Endothelial cell (in vitro differentiated cells): ENCODE results near the gene CXCL3. TPM values are rescaled to one million over a fixed set of nuclear protein-coding genes. Genes with fewer than 3 reads are reported as not detected.

Source experiments
- DNase-seq: peaks from one replicate; pipeline ENCODE4 v3.0.0; 2021; ENCODE audit warnings: low spot score
- H3K27ac Mint-ChIP-seq: one replicate; pipeline ENCODE4 v1.8.0; 2021; ENCODE audit warnings: mixed read lengths, inconsistent platforms; ENCODE audit not compliant: unreplicated experiment
- H3K27me3 Mint-ChIP-seq: one replicate; pipeline ENCODE4 v1.8.0; 2021; ENCODE audit warnings: mild to moderate bottlenecking, moderate library complexity, mixed read lengths, inconsistent platforms; ENCODE audit not compliant: unreplicated experiment
- H3K36me3 Mint-ChIP-seq: one replicate; pipeline ENCODE4 v1.8.0; 2021; ENCODE audit warnings: mild to moderate bottlenecking, low read depth, mixed read lengths, inconsistent platforms; ENCODE audit not compliant: unreplicated experiment
- H3K4me1 Mint-ChIP-seq: one replicate; pipeline ENCODE4 v1.8.0; 2021; ENCODE audit warnings: mild to moderate bottlenecking, mixed read lengths, inconsistent platforms; ENCODE audit not compliant: unreplicated experiment
- H3K4me3 Mint-ChIP-seq: one replicate; pipeline ENCODE4 v1.8.0; 2021; ENCODE audit warnings: mild to moderate bottlenecking, mixed read lengths, inconsistent platforms; ENCODE audit not compliant: unreplicated experiment
- H3K9me3 Mint-ChIP-seq: one replicate; pipeline ENCODE4 v1.8.0; 2021; ENCODE audit warnings: mixed read lengths, inconsistent platforms; ENCODE audit not compliant: unreplicated experiment
- CTCF ChIP-seq: fragments of 200-600 bp; sonication (generic); IDR thresholded peaks from one replicate; pipeline ENCODE4 v1.5.0; 2021; ENCODE audit warnings: antibody characterized with exemption; ENCODE audit not compliant: unreplicated experiment
- total RNA-seq: library from RNA; stranded (reverse); fragmentation: NEBNext Ultra II Directional; extraction: Animal tissue kit (Norgen Biotek cat#: 25700); gene quantifications from one replicate; pipeline ENCODE4 v1.2.1, GENCODE V29; 2021; ENCODE audit not compliant: unreplicated experiment

CXCL3 gene
- total RNA-seq, 1 donor from 2014 or later, result 2.7 TPM

- H3K27me3 Mint-ChIP-seq, result no peaks in the 10 kb centered on the region
Measured at GRCh38 chr4:74018771-74019170, 19.7 kb downstream of the CXCL3 start.

GRCh38 chr4:74018116-74018515 is 20.4 kb downstream of the CXCL3 start:
- Mint-ChIP-seq H3K4me3 (no peak overlapping the region), H3K4me1 (peaks cover 6% of the 10 kb centered on the region), H3K27me3 (no peaks in the 10 kb centered on the region), H3K27ac (no peak overlapping the region), H3K9me3 (no peaks in the 10 kb centered on the region), H3K36me3 (no peaks in the 10 kb centered on the region)
- DNase-seq, result no peak
- no peak for TF ChIP-seq CTCF

More at GRCh38 chr4:74018771-74019170, 19.7 kb downstream of the CXCL3 start:
- Mint-ChIP-seq H3K4me1 (peaks cover 6% of the 10 kb centered on the region), H3K36me3 (no peaks in the 10 kb centered on the region), H3K4me3 (no peak overlapping the region), H3K27ac (no peak overlapping the region), H3K9me3 (no peaks in the 10 kb centered on the region)
- no peak for TF ChIP-seq CTCF
- no peak for DNase-seq

- no peaks in the 10 kb centered on the region for H3K36me3 Mint-ChIP-seq
- DNase-seq, result no peak
- H3K27ac Mint-ChIP-seq, result no peak overlapping the region
- no peak overlapping the region for H3K4me3 Mint-ChIP-seq
- no peak for TF ChIP-seq CTCF
- H3K4me1 Mint-ChIP-seq, result peaks cover 6% of the 10 kb centered on the region
- no peaks in the 10 kb centered on the region for H3K9me3 Mint-ChIP-seq
- no peaks in the 10 kb centered on the region for H3K27me3 Mint-ChIP-seq
Measured at GRCh38 chr4:74016068-74016467, 22.4 kb downstream of the CXCL3 start.

GRCh38 chr4:74015126-74015780 is 23.2 kb downstream of the CXCL3 start:
- no peaks in the 10 kb centered on the region for H3K9me3 Mint-ChIP-seq
- H3K4me3 Mint-ChIP-seq, result no peak overlapping the region
- peaks cover 6% of the 10 kb centered on the region for H3K4me1 Mint-ChIP-seq
- H3K27me3 Mint-ChIP-seq, result no peaks in the 10 kb centered on the region
- TF ChIP-seq CTCF, result no peak
- H3K27ac Mint-ChIP-seq, result no peak overlapping the region
- H3K36me3 Mint-ChIP-seq, result no peaks in the 10 kb centered on the region
- no peak for DNase-seq

- H3K36me3 Mint-ChIP-seq, result no peaks in the 10 kb centered on the region
- H3K4me3 Mint-ChIP-seq, result no peak overlapping the region
- H3K9me3 Mint-ChIP-seq, result no peaks in the 10 kb centered on the region
- no peak for DNase-seq
- no peak overlapping the region for H3K27ac Mint-ChIP-seq
- H3K4me1 Mint-ChIP-seq, result peaks cover 6% of the 10 kb centered on the region
- TF ChIP-seq CTCF, result no peak
- H3K27me3 Mint-ChIP-seq, result no peaks in the 10 kb centered on the region
Measured at GRCh38 chr4:74014332-74014731, 24.2 kb downstream of the CXCL3 start.
